Fibroblast of the aortic adventitia (primary cell): ENCODE data around the gene GPER1. TPM values are rescaled to one million over a fixed set of nuclear protein-coding genes. Genes with fewer than 3 reads are reported as not detected.
"Not testable (repeated sequence)": the region's sequence is repeated elsewhere in the genome, so short reads cannot be mapped to it uniquely, and the experiment has no call there.

Experiments used
- DNase-seq: peaks from one replicate; pipeline ENCODE4 v3.0.0-alpha.2; 2010; ENCODE audit warnings: low read depth
- H3K4me3 ChIP-seq: 2 replicates; pipeline ENCODE4 v1.5.1; 2011; ENCODE audit warnings: low read depth, mild to moderate bottlenecking, control low read depth, low read length, moderate library complexity
- CTCF ChIP-seq: IDR thresholded peaks from 2 replicates; pipeline ENCODE4 v1.5.1; 2011; ENCODE audit warnings: mild to moderate bottlenecking, low read length, control low read depth, inconsistent platforms; ENCODE audit not compliant: insufficient read depth
- total RNA-seq: library from RNA; depleted of rRNA; stranded (reverse); fragments of >200 nt; gene quantifications from 2 replicates; pipeline ENCODE4 v1.2.3, GENCODE V29; 2012; ENCODE audit warnings: low replicate concordance

The GPER1 gene
- total RNA-seq, 1 donor, result 6.4 TPM

GRCh38 chr7:1071731-1072254 is 16.1 kb upstream of the GPER1 start:
- no peak overlapping the region for H3K4me3 ChIP-seq
- DNase-seq, result no peak
- TF ChIP-seq CTCF, result no peak

GRCh38 chr7:1073142-1073977 is 14.6 kb upstream of the GPER1 start:
- no peak for TF ChIP-seq CTCF
- no peak for DNase-seq
- no peak overlapping the region for H3K4me3 ChIP-seq

- H3K4me3 ChIP-seq, DNase-seq: not testable (repeated sequence)
These were observed 13.9 kb upstream of the GPER1 start for GRCh38 chr7:1074018-1074417.

GRCh38 chr7:1074593-1075431 is 13.1 kb upstream of the GPER1 start:
- DNase-seq, result no peak
- no peak overlapping the region for H3K4me3 ChIP-seq
- no peak for TF ChIP-seq CTCF

GRCh38 chr7:1076184-1077072 is 11.5 kb upstream of the GPER1 start:
- H3K4me3 ChIP-seq, result peak overlapping the region; percentile 28
- DNase-seq, result peak; percentile 31
- peak; percentile 5 for TF ChIP-seq CTCF

GRCh38 chr7:1078519-1078918 is 9.4 kb upstream of the GPER1 start:
- TF ChIP-seq CTCF, result no peak
- DNase-seq, result no peak
- no peak overlapping the region for H3K4me3 ChIP-seq
